ENCODE results near the gene VSIR.

DNA sequence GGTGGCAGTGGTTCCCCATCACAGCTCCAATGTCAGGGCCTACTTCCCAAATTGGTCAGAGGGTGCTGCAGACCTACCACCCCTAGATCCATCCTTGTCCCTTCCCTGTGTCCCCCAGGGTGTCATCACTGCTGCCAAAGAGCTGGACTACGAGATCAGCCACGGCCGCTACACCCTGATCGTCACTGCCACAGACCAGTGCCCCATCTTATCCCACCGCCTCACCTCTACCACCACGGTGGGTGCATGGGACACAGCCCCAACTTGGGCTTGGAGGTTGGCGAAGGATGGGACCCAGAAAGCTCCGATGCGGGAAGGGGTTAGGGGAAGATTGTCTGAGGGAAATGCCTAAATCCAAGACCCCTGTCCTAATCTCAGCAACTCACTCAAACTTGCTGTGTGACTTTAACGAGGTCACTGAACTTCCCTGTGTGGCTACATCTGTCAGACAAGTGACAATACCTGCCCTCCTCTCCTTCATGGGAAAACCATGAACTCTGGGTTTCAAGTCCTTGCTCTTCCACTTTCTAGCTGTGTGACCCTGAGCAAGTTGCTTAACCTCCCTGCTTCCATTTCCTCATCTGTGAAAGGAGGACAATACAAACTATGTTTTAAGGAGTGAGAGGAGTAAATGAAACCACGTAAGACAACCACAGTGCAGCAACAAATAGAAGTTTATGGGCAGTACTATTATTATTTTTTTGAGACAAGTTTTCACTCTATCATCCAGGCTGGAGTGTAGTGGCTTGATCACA is 4.9 kb upstream of the VSIR start:
- TF ChIP-seq, protein P1, sequence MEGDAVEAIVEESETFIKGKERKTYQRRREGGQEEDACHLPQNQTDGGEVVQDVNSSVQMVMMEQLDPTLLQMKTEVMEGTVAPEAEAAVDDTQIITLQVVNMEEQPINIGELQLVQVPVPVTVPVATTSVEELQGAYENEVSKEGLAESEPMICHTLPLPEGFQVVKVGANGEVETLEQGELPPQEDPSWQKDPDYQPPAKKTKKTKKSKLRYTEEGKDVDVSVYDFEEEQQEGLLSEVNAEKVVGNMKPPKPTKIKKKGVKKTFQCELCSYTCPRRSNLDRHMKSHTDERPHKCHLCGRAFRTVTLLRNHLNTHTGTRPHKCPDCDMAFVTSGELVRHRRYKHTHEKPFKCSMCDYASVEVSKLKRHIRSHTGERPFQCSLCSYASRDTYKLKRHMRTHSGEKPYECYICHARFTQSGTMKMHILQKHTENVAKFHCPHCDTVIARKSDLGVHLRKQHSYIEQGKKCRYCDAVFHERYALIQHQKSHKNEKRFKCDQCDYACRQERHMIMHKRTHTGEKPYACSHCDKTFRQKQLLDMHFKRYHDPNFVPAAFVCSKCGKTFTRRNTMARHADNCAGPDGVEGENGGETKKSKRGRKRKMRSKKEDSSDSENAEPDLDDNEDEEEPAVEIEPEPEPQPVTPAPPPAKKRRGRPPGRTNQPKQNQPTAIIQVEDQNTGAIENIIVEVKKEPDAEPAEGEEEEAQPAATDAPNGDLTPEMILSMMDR (IDR thresholded peaks at IDR 0.05): no peak
- TF ChIP-seq POLR2A (IDR thresholded peaks at IDR 0.05): no peak
